Superior temporal gyrus (tissue), 1 donor: Measurements from ENCODE around the gene RALGPS1.
A peak's percentile ranks its signal among the peaks of the same experiment; 100 is the strongest.

Source experiments
- DNase-seq: peaks from one replicate; pipeline ENCODE4 v3.0.0-alpha.2; 2016; ENCODE audit errors: extremely low spot score

Gene RALGPS1

DNA sequence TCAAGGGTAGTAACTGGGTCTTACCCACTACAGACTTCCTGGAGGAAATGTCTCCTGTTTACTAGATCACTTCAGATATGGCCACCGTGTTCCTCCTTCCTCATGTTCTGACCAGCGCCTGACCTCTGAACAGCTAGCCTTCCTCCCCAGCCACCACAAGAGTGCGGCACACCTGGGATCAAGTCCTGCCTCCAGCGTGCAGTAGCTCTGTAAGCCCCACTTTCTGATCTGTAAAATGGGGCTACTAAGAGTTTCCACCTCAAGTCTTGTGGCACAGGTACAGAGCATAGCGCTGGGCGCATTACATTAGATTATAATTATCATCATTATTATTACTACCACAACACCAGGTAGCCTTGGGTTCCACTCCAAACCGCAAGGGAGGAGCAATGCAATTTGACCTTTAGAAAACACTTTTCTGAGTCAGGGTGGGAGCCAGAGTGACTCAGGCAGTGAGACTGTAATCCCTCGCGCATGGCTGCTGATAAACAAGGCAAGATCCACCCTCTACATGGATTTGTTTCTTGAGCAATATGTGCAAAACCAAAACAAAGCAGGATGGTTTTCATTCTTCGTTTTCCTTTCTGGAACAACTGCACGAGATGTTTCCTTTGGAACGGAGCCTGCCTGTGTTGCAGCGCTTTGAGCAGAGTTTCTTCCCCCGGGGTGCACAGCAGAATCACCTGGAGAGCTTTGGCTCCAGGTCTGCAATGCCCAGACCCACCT, 272.8 kb downstream of the RALGPS1 start:
- no peak for DNase-seq

- no peak for DNase-seq
These were observed 273.8 kb downstream of the RALGPS1 start for GRCh38 chr9:127188396-127188795.

DNA sequence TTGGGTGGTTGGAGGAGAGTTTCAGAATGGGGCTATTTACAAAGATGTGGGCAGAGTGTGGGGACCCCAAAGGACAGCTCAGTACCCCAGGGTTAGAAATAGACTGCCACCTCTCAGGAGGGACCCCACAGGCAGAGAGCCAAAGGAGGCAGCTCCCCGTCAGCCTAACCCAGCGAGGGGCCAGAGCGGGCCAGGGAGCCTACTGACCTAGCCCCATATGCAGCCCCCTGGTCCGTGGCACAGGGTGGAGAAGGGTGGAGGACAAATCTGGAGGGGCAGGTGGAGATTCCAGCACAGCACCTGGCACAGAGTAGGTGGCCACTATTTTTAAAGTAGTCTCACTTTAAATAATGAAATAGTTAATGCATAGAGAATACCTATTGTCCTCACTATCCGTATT, 275.0 kb downstream of the RALGPS1 start:
- no peak for DNase-seq

GRCh38 chr9:127192744-127193143, 278.2 kb downstream of the RALGPS1 start:
- DNase-seq, result no peak

- DNase-seq, result no peak
These were observed 278.9 kb downstream of the RALGPS1 start for GRCh38 chr9:127193483-127193882.

GRCh38 chr9:127194881-127195713, 280.5 kb downstream of the RALGPS1 start:
- DNase-seq, result no peak

DNA sequence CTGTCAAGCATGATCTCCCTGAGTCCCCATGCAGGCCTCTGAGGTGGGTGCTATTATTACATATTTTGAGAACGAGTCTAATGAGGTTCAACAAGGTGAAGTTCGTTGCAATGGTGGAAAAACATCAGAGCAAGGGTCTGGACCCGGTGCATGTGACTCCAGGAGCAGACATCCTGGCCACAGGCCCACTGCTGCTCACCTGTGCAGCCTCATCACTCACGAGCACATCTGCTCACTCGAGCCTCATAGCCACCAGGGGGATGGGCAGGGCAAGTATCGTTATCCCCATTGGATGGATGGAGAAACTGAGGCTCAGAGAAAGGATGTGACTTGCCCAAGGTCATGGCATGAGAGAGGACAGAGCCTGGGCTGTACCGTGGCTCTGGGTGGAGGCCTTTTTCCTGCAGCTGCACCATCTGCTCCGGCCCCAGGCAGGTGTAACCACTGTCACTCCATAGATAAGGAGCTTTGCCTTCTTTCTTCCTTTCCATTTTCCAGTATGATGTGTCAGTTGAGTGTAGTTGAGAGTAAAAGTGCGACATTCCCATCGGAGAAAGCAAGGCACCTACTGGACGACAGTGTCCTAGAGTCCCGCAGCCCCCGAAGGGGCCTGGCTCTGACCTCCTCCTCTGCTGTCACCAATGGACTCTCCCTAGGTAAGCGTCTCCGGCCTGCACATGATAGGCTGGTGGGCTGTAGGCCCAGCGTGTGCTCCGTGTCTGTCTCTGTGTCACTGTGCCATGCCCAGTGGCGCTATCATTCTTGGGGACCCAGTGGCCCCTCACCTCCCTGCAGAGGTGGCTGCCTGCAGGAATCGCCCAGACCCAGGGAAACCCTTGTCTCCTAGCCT, 281.6 kb downstream of the RALGPS1 start:
- DNase-seq, result no peak

- DNase-seq, result no peak
These were observed 282.2 kb downstream of the RALGPS1 start for GRCh38 chr9:127196826-127197145.

DNA sequence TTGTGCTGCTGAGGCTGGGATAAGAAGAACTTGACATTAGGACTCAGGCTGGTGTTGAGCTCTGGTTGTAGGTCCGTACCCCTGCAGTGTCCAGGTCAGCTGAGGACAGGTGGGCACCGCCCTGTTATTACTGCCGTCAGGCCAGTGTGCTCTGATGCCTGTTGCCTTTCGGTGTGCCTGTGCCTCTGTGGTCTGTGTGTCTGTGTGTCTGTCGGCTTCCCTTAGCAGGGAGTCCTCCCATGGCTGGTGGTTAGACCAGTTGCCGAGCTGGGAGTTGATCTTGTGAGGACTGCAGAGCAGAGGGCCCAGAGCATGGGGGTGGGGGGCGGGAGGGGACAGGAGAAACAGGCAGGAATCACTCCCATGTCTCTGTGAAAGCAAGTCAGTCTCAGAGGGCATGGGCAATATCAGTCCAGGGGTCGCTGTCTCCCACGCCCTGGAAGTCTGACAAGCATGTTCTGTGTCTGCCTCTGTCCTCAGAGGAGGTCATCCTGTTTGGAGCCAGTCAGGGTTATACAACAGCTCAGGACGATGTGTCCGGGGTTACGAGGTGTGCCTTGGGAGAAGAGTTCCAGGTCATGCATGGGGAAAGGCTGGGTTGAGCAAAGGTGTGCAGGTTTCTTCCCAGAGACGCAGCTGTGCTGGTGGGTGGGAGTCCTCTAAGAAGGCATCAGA, 282.7 kb downstream of the RALGPS1 start:
- DNase-seq, result no peak

GRCh38 chr9:127197861-127198430, 283.4 kb downstream of the RALGPS1 start:
- DNase-seq, result no peak

DNA sequence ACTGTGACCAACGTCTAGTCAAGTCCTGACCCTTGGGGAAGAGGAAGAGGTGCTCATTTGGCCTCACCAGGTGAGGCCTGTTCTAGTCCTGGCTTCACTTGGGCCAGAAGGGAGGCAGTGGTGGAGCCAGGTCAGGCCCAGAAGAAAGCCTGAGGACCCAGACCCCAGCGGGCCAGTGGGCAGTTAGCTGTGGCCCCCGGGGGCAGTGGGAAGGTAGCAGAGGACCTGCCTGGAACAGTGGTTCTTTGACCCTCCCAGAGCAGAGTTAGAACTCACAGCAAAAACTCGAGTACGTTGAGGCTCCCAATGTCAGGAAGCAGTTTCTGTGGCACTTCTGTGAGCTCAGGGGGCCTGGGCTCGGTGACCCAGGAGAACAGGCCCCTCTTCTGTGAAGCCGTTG, 284.0 kb downstream of the RALGPS1 start:
- no peak for DNase-seq

GRCh38 chr9:127199001-127199791, 284.6 kb downstream of the RALGPS1 start:
- peak; percentile 93 for DNase-seq

DNA sequence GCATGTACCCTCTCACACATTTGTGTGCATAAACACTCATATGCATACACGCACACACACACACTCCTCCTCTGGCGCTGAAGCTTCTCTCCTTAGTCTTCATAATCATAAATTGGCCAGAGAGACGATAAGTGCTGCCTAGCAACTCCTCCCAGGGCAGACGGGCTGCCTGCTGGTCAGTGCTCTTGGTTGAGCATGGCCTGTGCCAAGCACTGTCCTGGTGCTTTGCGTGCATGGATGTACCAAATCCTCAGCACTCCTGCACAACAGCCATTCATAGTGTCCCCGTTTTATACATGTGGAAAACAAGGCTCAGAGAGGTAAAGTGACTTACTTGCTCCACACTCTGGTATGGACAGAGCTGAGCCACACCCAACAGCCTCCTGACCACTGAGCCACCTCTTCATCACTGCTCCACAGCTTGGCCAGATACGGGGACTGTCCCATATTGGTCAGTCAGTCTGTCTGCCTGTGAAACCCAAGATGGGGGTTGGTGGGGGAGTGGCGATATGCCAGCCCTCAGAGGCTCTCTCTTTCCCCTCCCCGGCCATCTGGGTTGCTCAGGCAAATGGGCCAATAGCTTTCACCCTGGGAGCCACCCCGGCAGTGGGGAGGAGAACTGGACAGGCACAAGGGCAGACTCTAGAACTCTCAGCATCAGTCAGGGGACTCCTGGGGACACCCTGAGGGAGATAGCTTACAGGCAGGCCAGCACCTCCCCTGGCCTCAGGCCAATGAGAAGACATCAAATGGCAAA, 285.7 kb downstream of the RALGPS1 start:
- DNase-seq, result no peak

GRCh38 chr9:127201071-127201541, 286.5 kb downstream of the RALGPS1 start:
- no peak for DNase-seq

- no peak for DNase-seq
These were observed 287.1 kb downstream of the RALGPS1 start for GRCh38 chr9:127201731-127202130.

GRCh38 chr9:127202461-127203169, 288.0 kb downstream of the RALGPS1 start:
- no peak for DNase-seq

- no peak for DNase-seq
These were observed 289.2 kb downstream of the RALGPS1 start for GRCh38 chr9:127203681-127204327.

DNA sequence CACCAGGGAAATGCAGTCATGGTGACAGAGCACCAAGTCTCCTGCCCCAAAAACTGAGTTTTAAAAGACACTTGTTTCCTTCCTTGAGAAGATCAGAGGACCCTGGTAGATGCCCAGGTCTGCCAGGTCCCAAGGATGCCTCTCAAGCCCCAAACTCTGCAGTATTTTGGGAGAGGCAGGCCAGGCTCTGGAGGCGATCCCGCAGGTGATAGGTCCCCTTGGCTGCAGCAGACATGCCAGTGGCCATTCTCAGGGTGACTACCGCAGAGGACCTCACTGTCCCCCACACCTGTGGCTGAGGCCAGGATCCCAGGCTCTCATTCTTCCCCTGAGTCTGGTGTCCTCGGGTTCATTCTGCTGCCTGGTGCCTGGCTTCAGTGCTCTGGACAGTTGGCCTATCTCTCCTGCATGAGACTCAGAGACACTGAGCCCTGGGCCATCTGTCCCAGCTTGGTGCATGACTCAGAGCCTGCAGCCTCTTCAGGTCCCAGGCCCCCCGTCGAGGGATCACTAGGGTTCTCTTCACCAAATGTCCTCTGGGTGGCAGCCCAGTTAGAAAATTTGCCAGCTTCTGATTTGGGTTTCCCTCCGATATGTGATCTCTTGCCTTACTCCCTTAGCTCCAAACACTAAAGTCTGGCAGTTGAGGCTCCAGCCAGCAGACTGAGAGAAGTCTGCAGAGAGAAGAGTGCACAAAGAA, 290.3 kb downstream of the RALGPS1 start:
- DNase-seq, result peak; percentile 50
